Endothelial cell of umbilical vein (primary cell): ENCODE measurements around the gene UGT1A3. TPM values are rescaled to one million over a fixed set of nuclear protein-coding genes. Genes with fewer than 3 reads are reported as not detected.

ENCODE experiments used
- BruUV-seq: library from RNA; stranded (reverse); fragments of 400-500 nt; replicated peaks from 2 replicates; lab custom pipeline; 2021; lab: Mats Ljungman, UMichigan
- CTCF ChIA-PET: fragments of 300-600, 350-600 bp; sonication (Branson Sonifier 250); formaldehyde crosslinking; loops from one replicate; lab custom pipeline; 2021; ENCODE audit warnings: antibody characterized with exemption, inconsistent platforms; lab: Charles Lee
- POLR2A ChIA-PET: fragments of 300-600, 350-600 bp; sonication (Branson Sonifier 250); formaldehyde crosslinking; loops from one replicate; lab custom pipeline; 2021; ENCODE audit warnings: antibody characterized with exemption, inconsistent platforms; lab: Charles Lee
- DNase-seq: peaks from one replicate; pipeline ENCODE4 v3.0.0-alpha.2; 2011; ENCODE audit warnings: low read depth, low spot score
- FAIRE-seq: peaks from 2 replicates; lab custom pipeline; 2011; peaks lifted over from hg19 to GRCh38; lab: Jason Lieb, UNC
- H2AFZ ChIP-seq: 2 replicates; pipeline ENCODE4 v1.6.0; 2012; ENCODE audit warnings: low read depth, low read length, control low read depth, inconsistent platforms
- H3K27ac ChIP-seq: 2 replicates; pipeline ENCODE4 v1.5.1; 2011; ENCODE audit warnings: low read depth, mild to moderate bottlenecking, control low read depth, low read length, moderate library complexity; ENCODE audit not compliant: insufficient read depth
- H3K27me3 ChIP-seq, 2 experiments: 2 replicates each; pipeline versions ENCODE4 v1.6.0 to v1.6.1; 2011; ENCODE audit warnings: low read length in 2 of 2, mixed read lengths in 1 of 2; ENCODE audit not compliant: control insufficient read depth in 2 of 2, insufficient read depth in 2 of 2
- H3K36me3 ChIP-seq, 2 experiments: 2 replicates in 1 of 2; 3 replicates in 1 of 2; pipeline ENCODE4 v1.5.1; 2011; ENCODE audit warnings: low read length in 2 of 2, mild to moderate bottlenecking in 1 of 2, moderate library complexity in 1 of 2; ENCODE audit not compliant: control insufficient read depth in 2 of 2, insufficient read depth in 2 of 2; ENCODE audit errors: extremely low read depth in 1 of 2
- H3K4me1 ChIP-seq: 3 replicates; pipeline ENCODE4 v1.5.1; 2011; ENCODE audit warnings: mild to moderate bottlenecking, low read length; ENCODE audit not compliant: control insufficient read depth, insufficient read depth; ENCODE audit errors: extremely low read depth
- H3K4me2 ChIP-seq: 2 replicates; pipeline ENCODE4 v1.6.1; 2011; ENCODE audit warnings: low read length, control low read depth, mixed read lengths; ENCODE audit not compliant: insufficient read depth
- H3K4me3 ChIP-seq, 3 experiments: fragments of 200-600 bp in 1 of 3; sonication (generic), shearing (Covaris generic) in 1 of 3; replicated peaks in 1 of 3; 2 replicates each; pipeline ENCODE4 v1.5.1; 2011 to 2016; ENCODE audit warnings: control low read depth in 3 of 3, low read length in 3 of 3, mild to moderate bottlenecking in 2 of 3, inconsistent platforms in 1 of 3, low read depth in 1 of 3, moderate library complexity in 1 of 3; ENCODE audit not compliant: insufficient read depth in 1 of 3
- H3K79me2 ChIP-seq: 2 replicates; pipeline ENCODE4 v1.6.0; 2012; ENCODE audit warnings: low read length, inconsistent platforms; ENCODE audit not compliant: control insufficient read depth, insufficient read depth
- H3K9ac ChIP-seq: replicated peaks from 2 replicates; pipeline ENCODE3; 2011; ENCODE audit warnings: low read length, control low read depth; ENCODE audit not compliant: insufficient read depth; ENCODE audit errors: extremely low read depth
- H3K9me1 ChIP-seq: replicated peaks from 3 replicates; pipeline ENCODE4 v1.6.0; 2011; ENCODE audit warnings: mild to moderate bottlenecking, low read length; ENCODE audit not compliant: control insufficient read depth, insufficient read depth; ENCODE audit errors: extremely low read depth
- H3K9me3 ChIP-seq: replicated peaks from 2 replicates; pipeline ENCODE4 v1.5.1; 2012; ENCODE audit warnings: low read length, inconsistent platforms; ENCODE audit not compliant: control insufficient read depth, insufficient read depth
- H4K20me1 ChIP-seq: replicated peaks from 2 replicates; pipeline ENCODE3; 2011; ENCODE audit warnings: mild to moderate bottlenecking, low read length; ENCODE audit not compliant: control insufficient read depth, insufficient read depth; ENCODE audit errors: extremely low read depth
- CTCF ChIP-seq, 2 donors: IDR thresholded peaks; 1 replicate in 1 of 2; 2 replicates in 1 of 2; pipeline ENCODE4 v1.5.1; 2011; ENCODE audit warnings: low read length in 2 of 2, mild to moderate bottlenecking in 2 of 2, moderate library complexity in 2 of 2, control low read depth in 1 of 2, inconsistent platforms in 1 of 2, low read depth in 1 of 2; ENCODE audit not compliant: insufficient read depth in 1 of 2; ENCODE audit errors: extremely low read depth in 1 of 2
- EZH2 ChIP-seq: IDR thresholded peaks from 2 replicates; pipeline ENCODE4 v1.6.1; 2012; ENCODE audit warnings: borderline replicate concordance, low read depth, mild to moderate bottlenecking, moderate library complexity, low read length, inconsistent platforms; ENCODE audit not compliant: severe bottlenecking
- FOS ChIP-seq: IDR thresholded peaks from 2 replicates; pipeline ENCODE4 v1.6.1; 2011; ENCODE audit warnings: mild to moderate bottlenecking, low read length, moderate library complexity, borderline replicate concordance; ENCODE audit not compliant: insufficient read depth
- GATA2 ChIP-seq: IDR thresholded peaks from 2 replicates; pipeline ENCODE4 v1.7.0; 2011; ENCODE audit warnings: low read depth, mild to moderate bottlenecking, moderate library complexity, mixed read lengths, low read length; ENCODE audit not compliant: insufficient read length, insufficient read depth
- JUN ChIP-seq: IDR thresholded peaks from 2 replicates; pipeline ENCODE4 v1.6.1; 2011; ENCODE audit warnings: borderline replicate concordance, low read depth; ENCODE audit not compliant: insufficient read length, insufficient read depth
- MAX ChIP-seq: IDR thresholded peaks from 2 replicates; pipeline ENCODE4 v1.6.1; 2011; ENCODE audit not compliant: insufficient read depth, insufficient read length
- MYC ChIP-seq: IDR thresholded peaks from one replicate; pipeline ENCODE4 v1.6.1; 2011; ENCODE audit warnings: mild to moderate bottlenecking, low read depth, low read length
- POLR2A ChIP-seq: IDR thresholded peaks from 2 replicates; pipeline ENCODE4 v1.6.1; 2012; ENCODE audit warnings: low read depth, mild to moderate bottlenecking, control low read depth, low read length
- POLR2AphosphoS5 ChIP-seq: IDR thresholded peaks from 2 replicates; pipeline ENCODE4 v1.6.1; 2012; ENCODE audit warnings: low read depth, mild to moderate bottlenecking, control low read depth, low read length, moderate library complexity; ENCODE audit not compliant: insufficient read depth
- dilution Hi-C: fragments of 300-500 bp; cut with MboI; formaldehyde crosslinking; loops from one replicate; pipeline ENCODE4 v1.15.0; 2019; ENCODE audit warnings: low sequenced_read_pairs; ENCODE audit not compliant: extremely low pct_ligation_motif_present
- intact Hi-C: fragments of 100-400 bp; cut with micrococcal nuclease; formaldehyde crosslinking; loops from one replicate; pipeline ENCODE4 v1.10.0; 2022
- polyA plus RNA-seq, 4 experiments: library from polyadenylated mRNA; depleted of rRNA in 3 of 4; stranded (reverse) in 3 of 4; unstranded in 1 of 4; fragments of >200 nt; gene quantifications; 2 replicates each; pipeline versions ENCODE4 v1.2.1 to v1.2.3, GENCODE V29; 2011 to 2012; ENCODE audit warnings: missing spikeins in 1 of 4
- total RNA-seq: library from RNA; stranded (reverse); gene quantifications from 2 replicates; pipeline ENCODE4 v1.2.3, GENCODE V29; 2021

UGT1A3 gene
- total and polyA plus RNA-seq, 2 donors (not counting 3 experiments of a cell fraction or from before 2014, with no cell fraction given): not detected

GRCh38 chr2:233692648-233693047 lies 36.2 kb upstream of the UGT1A3 start, which contains the start of gene UGT1A6:
TSS of gene UGT1A6 (plus strand) at chr2:233692890. CDS start at chr2:233693005, 115 bp downstream.
- Histone ChIP-seq H3K9ac (no peak within 1 kb of the TSS), H3K9me3 (no peaks in the 10 kb centered on the region), H3K4me3 (no peak within 1 kb of the TSS), H3K4me1 (peaks cover 17% of the 10 kb centered on the region), H4K20me1 (no peaks in the 10 kb centered on the region), H3K79me2 (no peaks in the 10 kb centered on the region), H3K9me1 (no peaks in the 10 kb centered on the region), H3K36me3 (no peaks in the 10 kb centered on the region), H3K27ac (no peak within 1 kb of the TSS), H3K4me2 (no peak within 1 kb of the TSS), H3K27me3 (no peaks in the 10 kb centered on the region), H2AFZ (no peak within 1 kb of the TSS)
- TF ChIP-seq JUN (no peak), EZH2 (no peak), FOS (no peak), GATA2 (no peak), POLR2AphosphoS5 (no peak), MAX (no peak), CTCF (IDR thresholded peaks at IDR 0.05; ENCODE audit: extremely low read depth in 1 of 2, insufficient read depth in 1 of 2, low read depth in 1 of 2, low read length in 2 of 2) (no peak), POLR2A (no peak), MYC (no peak)
- FAIRE-seq: no peak
- CTCF ChIA-PET: no interaction called here
- POLR2A ChIA-PET: no interaction called here
- no peak for DNase-seq
- dilution Hi-C loops (no loop called here), intact Hi-C loops (no loop called here)
- BruUV-seq: no TSS peak
